Measurements from ENCODE around the gene SCG2. TPM values are rescaled to one million over a fixed set of nuclear protein-coding genes. Genes with fewer than 3 reads are reported as not detected.
"Not testable (repeated sequence)": the region's sequence is repeated elsewhere in the genome, so short reads cannot be mapped to it uniquely, and the experiment has no call there.

The SCG2 gene
- polyA plus RNA-seq, 4 donors: 0.22 to 1.5 (median 0.40) TPM

DNA sequence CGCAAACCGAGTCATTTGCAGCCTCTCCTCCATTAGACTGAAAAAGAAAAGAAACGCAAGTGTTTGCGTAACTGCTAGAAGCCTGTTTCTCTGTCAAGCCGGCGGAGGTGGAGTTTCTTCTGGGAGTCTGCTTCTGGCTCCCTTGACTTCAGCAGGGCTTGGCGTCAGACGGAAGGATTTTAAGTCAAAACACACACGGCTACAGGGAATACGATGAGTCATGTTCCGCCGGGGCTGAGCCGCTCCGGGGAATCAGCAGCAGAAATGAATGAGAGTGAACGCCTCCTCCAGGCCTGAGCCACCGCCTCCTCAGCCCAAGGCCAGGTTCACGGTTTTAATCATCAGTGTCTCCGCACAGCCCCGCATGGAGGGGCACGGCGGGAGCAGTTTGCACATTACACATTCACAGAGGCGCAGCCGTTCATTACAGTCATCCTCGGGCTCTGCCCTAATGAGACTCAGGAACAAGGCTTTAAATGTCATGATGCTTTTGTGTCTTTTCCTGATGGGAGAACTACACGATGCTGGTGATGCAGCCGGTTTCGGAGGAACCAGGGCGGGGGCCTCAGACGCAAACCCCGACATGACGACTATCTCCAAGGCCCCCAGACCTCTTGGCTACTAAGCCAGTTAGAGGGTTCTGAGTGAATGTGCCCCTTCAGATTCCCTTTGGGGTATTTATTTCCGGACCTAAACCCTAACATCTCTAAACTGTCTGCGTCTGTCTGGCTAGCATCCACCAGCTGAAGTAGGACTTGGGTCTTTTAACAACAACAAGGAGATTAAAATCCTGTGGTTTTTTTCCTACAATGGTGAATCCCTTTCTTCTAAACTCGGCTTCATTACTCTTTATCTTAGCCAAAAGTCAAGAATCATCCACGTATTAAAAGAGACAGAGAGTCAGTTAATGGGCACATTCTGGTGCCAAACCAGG is 11.1 kb upstream of the SCG2 start:
- peak in 3 of 4 donors; percentile 44 to 55 (median 55) for DNase-seq (ENCODE audit: low read depth in 4 of 4, low spot score in 2 of 4)

DNA sequence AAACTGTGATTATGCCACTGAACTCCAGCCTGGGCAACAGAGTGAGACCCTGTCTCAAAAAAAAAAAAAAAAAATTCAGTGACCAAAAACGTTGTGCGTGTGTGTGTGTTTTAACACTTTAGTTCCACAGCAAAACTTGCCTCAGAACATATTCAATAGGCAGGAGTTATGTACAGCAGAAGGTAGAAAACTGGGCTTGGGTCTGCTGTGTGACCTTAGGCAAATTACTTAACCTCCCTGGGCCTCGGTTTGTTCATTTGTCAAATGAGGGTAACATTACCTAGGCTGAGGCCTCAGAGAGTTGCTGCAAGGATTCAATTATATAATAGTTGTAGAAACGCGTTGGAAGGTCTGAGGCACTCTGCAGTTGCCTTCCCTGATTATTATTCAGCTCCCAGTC is 10.3 kb upstream of the SCG2 start:
- DNase-seq (ENCODE audit: low read depth in 4 of 4, low spot score in 2 of 4): no peak

DNA sequence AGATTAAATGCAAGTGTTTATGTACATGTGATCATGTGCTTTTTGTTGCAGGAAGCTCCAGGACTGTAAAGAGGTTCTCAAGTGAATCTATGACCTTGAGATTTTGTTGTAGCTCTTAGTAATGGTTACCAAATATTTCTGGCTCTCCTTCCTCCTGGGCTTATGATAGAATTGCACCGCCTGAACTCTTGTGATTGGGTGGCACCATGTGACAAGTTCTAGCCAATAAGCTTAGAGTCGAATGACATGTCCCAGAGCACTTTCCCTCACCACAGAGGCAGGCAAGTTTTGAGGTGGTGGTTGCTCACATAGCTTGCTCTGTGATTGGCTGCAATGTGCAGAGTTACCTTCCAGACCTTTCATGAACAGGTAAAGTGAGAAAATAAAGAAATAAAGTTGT is 8.9 kb upstream of the SCG2 start:
- no peak for DNase-seq (ENCODE audit: low read depth in 4 of 4, low spot score in 2 of 4)

DNA sequence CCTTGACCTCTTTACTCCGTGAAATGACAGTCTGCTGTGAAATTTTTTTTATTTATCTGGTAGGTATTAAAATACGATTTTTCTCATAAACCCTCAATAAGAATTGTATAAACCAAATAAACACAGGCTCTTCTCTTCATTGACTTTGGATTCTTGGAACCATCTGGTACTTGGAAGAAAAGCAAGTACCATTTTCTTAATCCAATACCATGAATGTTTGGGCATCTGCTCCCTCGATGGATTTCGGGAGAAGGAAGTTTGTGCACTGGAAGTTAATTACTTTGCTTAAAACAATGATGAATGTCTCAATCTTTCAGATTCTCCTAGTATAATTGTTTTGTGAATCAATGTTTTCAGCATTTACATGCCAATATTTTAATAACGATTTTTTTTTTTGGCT is 5.3 kb upstream of the SCG2 start:
- DNase-seq (ENCODE audit: low read depth in 4 of 4, low spot score in 2 of 4): no peak

DNA sequence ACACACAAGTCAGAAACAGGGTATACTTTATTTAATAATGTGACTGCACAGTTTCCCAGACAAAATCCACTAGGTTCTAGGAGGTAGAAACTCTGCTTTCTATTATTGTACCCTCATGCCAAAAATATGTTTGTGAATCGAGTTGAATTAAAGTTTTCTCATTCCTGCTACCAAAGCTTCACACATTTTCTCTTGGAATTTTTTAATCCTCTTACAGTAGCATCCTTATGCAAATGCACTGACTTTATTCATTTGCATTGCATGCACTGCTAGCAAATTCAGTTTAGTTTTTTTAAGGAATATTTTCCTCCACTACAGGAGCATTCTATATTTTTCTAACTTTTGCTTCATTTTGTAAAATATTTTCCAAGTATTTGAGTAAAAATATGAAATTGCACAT is 4.8 kb upstream of the SCG2 start:
- DNase-seq (ENCODE audit: low read depth in 4 of 4, low spot score in 2 of 4): no peak

DNA sequence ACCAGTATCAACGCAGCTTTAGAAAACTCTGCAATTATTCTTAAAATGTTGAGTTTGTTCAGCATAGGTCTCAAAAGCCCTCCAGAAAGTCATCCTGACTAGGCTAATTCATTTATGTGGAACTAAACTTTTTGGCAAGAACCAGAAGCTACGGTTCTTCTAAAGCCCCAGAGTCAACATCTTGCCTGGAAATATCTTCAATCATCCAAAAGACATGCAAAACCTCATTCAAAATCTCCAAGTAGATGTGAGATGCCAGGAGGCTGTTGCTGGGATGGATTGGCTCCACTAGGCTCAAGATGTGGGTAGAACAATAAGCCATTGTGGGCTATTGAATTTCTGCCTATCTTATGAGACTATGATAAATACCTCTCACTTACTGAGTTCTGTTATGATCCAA is 2.1 kb upstream of the SCG2 start:
- DNase-seq (ENCODE audit: low read depth in 4 of 4, low spot score in 2 of 4): no peak

DNA sequence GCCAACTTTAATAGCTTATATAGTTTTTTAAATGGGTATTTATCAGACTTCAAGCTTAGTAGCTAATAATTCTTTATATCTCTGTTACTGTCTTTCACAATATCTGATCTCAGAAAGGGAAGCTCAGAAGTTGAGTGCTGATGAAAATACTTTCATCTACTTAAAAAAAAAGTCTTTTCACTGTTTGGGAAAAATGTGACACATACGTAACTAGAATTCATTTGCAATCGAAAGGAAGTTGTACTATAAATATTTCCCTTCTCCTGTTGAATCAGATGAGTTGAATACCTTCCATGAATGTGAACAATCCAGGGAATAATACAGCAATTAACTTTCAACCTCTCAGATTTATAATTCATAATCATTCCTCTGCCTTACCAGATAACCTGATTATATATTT is 811 bp upstream of the SCG2 start:
- DNase-seq (ENCODE audit: low read depth in 4 of 4, low spot score in 2 of 4): no peak

DNA sequence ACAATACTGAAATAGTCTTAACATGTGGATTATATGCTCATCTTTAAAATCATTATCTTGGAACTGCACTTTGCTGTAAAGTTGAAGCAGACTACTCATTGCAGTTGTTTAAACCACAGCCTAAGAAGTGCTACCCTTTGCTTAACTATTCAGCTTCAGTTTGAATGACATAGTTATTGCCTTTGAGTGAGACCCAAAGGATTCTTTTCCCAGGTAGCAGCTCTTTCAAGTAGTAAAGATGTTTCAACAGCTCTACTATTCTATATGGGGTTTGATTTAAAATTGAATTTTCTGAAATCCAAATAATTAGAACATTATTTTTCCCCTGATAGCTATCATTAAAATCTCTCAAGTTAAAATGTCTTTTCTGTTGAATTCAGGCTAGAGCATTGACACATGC is 1.1 kb downstream of the SCG2 start:
- DNase-seq (ENCODE audit: low read depth in 4 of 4, low spot score in 2 of 4): no peak

DNA sequence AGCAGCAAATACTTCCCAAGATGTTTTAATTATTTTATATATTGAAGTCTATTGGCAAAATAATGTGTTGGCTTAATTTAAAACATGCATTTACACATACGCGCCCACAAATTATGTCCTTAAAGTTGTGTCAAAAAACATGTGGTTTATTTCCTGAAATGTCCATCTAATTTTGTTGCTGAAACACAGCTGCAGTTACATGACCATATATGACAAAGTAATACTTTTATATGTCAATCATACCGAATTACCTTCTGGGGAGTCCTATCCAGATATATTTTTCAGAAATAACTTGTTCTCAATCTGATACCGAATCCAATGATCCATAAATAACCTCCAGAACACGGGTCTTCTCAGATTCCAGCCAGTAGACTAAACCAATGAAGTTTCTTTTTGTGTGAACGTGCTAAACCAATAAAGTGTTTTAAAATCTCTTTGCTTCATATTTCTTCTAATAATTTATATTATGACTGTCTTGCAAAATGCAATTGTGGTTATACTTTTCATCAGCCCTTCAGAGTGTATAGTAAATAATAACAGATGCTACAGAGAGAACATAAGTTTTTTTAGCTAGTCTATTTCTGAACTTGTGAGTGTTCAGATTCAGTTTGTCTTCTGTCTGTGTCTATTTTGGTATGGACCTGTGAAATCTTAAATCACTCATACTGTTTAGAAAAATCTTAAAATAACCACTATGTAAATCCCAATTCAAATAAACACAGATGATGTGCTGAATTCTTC is 2.4 kb downstream of the SCG2 start:
- no peak for DNase-seq (ENCODE audit: low read depth in 4 of 4, low spot score in 2 of 4)

DNA sequence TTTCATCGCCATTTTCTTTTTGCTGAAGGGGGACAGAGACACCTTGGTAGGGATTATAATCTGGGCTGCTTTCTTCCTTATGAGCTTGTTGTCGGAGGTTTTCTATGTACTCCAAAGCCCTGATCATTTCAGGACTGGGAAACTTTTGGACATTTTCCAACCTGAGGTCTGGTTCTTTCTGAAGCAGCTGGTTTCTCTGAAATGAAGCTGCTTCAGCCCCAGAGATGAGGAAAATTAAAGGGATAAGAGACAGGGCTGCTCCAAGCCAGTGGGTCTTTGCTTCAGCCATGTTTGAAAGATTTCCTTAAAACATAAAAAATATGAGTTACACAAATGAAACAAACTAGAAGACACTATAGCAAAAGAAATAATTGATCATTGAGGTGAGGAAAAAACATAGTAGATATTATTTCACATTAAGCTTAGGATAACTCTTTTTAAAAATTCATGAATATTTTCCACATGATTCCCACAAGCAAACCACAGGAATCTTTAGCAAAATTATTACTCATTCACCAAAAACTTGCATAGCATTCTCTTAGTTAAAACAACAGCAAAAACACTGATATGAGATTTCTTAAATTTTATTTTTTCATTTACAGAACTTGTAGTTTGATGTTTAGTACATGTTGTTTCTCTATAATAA is 3.0 kb downstream of the SCG2 start:
- no peak for DNase-seq (ENCODE audit: low read depth in 4 of 4, low spot score in 2 of 4)

DNA sequence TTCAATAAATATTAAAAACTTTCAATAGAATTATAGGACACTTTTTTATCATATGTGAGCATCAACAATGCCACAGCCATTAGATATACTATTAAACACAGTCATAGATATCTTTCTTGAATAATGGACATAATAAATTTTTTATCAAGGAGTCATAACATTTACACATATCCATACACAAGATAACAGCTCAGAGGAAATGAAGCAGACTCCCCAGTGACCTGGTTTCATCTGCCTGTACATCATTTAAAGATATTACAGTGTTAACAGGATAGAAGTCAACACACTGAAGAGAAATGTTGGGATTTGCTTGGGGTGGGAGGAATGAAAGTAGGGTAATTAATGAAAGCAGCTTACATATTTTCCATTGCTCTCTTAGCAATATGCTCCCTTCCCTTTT is 5.1 kb downstream of the SCG2 start:
- no peak for DNase-seq (ENCODE audit: low read depth in 4 of 4, low spot score in 2 of 4)

DNA sequence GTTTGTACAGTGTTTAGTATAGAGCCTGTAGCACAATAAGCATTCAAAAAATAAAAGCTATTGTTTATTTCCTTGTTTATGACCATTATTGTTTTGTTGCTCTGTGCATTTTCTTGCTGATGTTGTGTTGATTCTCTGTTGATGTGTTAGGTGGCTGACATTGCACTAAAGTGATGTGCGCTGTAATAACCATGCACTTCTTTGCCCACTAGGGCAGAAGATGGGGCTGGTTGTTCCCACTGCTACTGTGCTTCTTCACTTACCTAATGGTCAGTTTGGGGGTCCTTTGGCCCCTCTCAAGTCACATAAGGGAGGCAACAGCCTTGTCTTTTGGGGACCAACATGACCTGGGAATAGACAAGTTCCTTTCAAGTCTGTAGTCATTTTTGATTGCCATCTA is 6.0 kb downstream of the SCG2 start:
- no peak for DNase-seq (ENCODE audit: low read depth in 4 of 4, low spot score in 2 of 4)

DNA sequence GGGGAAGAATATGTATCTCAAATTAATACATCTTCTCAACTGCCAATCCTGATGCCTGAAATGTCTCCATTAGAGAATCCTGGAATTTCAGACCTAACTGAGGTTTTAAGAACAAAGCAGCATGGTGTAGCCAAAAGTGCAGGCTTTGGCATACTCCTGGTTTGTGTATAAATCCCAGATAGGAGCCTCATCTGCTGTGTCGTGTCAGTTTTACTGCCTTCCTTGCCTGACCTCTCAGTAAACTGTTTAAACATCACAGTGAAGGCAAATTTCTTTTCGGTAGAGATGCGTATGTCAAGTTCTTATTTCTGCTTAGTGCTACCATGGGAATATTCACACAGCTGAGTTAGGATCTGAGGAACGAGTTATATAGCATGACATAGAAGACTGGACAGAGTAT is 7.3 kb downstream of the SCG2 start:
- DNase-seq (ENCODE audit: low read depth in 4 of 4, low spot score in 2 of 4): no peak

DNA sequence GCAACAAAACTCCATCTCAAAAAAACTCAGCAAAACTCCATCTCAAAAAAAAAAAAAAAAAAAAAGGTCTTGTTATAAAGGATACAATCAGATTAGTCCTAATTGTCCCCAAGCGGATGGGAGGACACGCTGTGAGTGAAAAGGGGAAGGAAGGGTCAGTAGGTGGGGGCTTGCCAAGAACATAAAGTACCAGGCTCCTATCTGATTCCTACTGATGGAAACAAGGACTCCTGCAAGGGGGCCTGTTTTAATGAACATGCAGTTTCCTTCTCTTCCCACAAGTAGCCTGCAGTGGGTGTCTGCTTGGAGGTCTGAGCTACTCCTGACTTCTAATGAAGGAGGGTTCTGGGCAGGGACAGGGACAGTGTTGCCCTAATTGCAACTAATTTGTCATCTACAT is 7.9 kb downstream of the SCG2 start:
- DNase-seq (ENCODE audit: low read depth in 4 of 4, low spot score in 2 of 4): no peak

DNA sequence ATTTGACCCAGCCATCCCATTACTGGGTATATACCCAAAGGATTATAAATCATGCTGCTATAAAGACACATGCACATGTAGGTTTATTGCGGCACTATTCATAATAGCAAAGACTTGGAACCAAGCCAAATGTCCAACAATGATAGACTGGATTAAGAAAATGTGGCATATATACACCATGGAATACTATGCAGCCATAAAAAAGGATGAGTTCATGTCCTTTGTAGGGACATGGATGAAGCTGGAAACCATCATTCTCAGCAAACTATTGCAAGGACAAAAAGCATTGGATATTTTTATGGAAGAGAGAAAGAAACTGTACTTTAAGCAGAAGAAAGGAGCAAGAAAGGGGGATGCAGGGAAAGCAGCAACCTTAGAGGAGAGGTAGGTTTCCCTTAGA is 9.5 kb downstream of the SCG2 start:
- DNase-seq (ENCODE audit: low read depth in 4 of 4, low spot score in 2 of 4): not testable (repeated sequence)

DNA sequence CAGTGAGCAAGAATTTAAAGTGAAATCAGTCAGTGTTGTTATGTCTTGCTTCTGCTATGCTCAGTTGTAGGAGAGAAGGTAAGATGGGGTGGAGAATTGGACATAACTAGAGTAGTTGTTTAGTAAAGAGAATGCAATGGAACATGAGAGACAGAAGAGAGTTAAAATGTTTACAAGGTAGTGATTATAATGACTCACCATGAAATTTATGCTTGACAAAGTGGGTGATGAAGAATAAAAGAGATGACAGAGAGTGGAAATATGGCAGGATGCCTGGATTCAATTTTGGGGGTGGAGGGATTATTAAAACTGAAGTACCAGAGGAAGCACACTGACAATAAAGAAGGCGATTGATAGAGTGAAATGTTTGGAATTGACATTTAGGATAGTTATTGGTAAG is 10.6 kb downstream of the SCG2 start:
- DNase-seq (ENCODE audit: low read depth in 4 of 4, low spot score in 2 of 4): no peak

DNA sequence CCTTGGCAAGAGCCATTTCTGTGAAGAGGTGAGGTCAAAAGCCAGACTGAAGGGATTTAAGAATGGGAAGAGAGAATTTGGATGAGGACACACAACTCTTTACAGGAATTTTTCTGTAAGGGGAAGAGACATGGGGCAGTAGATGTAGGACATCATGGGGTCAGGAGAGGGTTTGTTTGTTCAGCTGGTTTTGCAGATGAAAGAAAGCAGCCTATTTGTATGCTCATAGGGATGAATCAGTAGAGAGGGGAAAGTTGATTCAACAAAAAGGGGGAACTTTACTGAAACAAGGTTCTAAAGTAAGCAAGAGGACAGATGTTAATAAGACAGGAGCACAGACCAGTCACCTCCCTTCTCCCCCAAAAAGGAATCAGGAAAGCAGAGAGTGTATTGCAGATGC is 11.2 kb downstream of the SCG2 start:
- DNase-seq (ENCODE audit: low read depth in 4 of 4, low spot score in 2 of 4): no peak

DNA sequence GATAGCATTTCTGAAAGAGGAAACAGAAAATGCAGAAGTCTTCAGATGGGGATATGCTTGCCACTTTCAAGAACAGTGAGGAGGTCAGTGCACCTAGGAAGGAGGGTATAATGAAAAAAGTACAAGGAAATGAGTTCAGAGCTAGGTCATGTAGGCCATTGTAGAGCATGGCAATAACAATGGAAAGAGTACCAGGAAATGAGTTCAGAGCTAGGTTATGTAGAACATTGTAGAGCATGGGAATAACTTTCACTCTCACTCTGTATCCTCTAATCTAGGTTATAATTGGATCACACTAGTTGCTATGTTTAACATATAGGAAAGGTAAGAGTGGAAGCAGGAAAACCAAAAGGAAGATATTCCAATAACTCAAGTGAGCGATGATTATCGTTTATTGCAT is 12.3 kb downstream of the SCG2 start:
- no peak for DNase-seq (ENCODE audit: low read depth in 4 of 4, low spot score in 2 of 4)

DNA sequence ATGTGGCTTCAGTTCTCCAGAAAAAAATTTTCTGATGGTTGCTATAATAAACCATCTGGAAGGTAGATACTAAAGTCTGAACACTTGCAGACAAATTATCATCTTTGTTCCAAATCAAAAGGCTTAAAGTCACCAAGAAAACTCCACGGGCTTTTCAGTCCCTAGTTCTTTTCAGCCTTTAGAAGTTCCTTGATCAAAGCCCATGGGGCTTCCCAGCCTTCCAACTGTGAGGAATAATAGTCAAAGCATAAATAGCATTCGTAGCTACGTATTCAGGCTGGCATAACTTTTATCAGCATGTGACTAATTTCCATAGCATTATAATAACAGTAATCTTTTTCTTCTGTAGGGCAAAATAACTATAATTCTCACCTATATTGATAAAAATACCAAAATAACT is 13.9 kb downstream of the SCG2 start:
- DNase-seq (ENCODE audit: low read depth in 4 of 4, low spot score in 2 of 4): no peak

DNA sequence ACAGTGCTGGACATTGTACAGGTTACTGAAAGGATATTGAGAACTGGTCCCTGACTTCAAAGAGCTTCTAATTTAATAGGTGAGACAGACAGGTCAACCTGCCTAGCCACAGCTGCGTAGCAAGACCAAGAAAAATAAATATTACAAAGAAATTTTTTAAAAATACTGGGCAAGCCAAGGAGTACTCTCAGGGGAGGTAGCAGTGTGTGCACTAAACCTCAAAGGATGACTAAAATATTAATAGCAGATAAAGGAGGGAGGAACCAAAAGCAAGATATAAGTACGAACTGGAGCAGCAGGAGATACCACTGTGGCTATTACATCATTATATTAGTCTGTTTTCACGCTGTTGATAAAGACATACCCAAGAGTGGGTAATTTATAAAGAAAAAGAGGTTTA is 14.9 kb downstream of the SCG2 start:
- DNase-seq (ENCODE audit: low read depth in 4 of 4, low spot score in 2 of 4): no peak

DNA sequence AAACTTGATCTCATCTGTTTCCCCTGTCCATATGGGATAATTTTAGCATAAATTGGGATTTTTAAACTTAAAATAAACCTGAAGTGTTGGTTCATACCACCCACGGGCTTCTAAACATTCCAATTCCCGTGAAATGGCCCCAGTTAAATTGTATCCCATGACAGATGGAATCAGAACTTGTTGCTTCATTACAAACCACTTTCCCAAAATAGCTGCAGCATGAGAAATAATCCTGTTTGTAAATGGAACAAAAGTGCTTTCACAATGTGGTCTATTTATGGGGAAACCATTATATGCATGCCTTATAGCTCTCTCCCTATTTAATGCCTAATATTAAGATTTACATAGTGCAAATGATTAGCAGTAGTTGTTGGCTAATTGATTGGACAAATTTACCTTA is 15.9 kb downstream of the SCG2 start:
- DNase-seq (ENCODE audit: low read depth in 4 of 4, low spot score in 2 of 4): no peak

DNA sequence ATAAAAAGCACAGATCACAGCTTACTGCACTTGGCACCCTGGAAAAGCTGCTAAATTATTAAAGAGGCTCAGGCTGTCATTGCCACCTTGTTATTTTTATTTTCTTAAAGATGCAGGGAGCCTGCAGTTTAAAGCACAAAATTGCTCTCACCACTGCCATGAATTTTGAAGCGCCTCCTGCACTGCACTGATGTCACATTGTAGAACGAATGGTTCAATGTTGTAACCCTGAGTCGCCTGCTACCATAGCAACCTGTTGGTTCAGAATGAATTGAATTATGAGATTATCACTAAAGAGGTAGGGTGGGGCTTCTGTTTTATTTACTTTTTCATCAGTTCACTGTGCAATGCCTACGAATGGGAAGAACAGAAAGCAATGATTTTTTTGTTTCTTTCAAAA is 16.5 kb downstream of the SCG2 start:
- DNase-seq (ENCODE audit: low read depth in 4 of 4, low spot score in 2 of 4): no peak

Data from left renal cortex interstitium (tissue), 4 donors.